Astrocyte of the spinal cord (primary cell): ENCODE data around the gene TMEM94.

Experiments used
- DNase-seq: peaks from one replicate; pipeline ENCODE4 v3.0.0; 2011; ENCODE audit warnings: low read depth, low spot score
- H3K4me3 ChIP-seq: 2 replicates; pipeline ENCODE4 v1.5.1; 2011; ENCODE audit warnings: low read depth, mild to moderate bottlenecking, low read length, moderate library complexity
- in situ Hi-C: cut with HindIII; loops from 2 replicates; pipeline ENCODE4 v1.10.0; 2017; ENCODE audit warnings: low sequenced_read_pairs
- TF ChIP-seq, protein P1 (sequence below): IDR thresholded peaks from 2 replicates; pipeline ENCODE4 v1.5.1; 2012; ENCODE audit warnings: low read depth, mild to moderate bottlenecking, low read length, inconsistent platforms

Gene TMEM94

DNA sequence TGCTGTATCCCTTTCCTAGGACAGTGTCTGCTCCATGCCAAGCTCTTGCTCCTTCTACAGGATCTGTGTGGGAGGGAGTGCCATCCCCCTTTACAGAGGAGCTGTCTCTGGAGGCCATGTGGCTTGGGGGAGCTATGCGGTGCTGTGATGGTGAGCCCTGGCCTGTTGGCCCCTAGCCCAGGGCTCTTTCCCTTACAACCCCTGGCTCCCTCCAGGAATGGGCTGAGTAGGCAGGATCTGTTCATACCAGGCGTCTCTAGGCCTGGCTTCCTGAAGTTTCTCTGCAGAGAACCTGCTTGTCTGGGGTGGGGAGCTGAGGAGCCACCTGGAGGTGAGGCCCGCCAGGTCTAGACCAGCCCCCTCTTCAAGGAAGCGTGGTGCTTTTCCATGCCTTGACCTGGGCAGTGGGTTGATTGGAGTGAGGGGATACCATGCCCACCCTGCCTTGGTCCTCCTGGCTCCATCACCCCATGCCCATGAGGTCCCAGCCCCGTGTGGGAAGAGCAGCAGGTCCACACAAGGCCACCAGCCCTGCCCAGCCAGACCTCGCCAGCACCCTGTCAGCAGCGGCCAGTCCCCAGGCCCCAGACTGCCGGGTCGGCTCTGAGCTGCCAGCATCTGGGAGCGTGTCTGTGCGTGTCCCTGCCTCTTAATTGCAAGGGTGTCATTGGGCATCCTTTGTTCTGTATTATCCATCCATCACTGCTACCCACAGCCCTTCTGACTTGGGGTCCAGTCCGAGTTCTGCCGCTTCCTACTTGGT is 83.7 kb downstream of the TMEM94 start:
- no peak overlapping the region for H3K4me3 ChIP-seq
- in situ Hi-C loops, result no loop called here
- TF ChIP-seq, protein P1, sequence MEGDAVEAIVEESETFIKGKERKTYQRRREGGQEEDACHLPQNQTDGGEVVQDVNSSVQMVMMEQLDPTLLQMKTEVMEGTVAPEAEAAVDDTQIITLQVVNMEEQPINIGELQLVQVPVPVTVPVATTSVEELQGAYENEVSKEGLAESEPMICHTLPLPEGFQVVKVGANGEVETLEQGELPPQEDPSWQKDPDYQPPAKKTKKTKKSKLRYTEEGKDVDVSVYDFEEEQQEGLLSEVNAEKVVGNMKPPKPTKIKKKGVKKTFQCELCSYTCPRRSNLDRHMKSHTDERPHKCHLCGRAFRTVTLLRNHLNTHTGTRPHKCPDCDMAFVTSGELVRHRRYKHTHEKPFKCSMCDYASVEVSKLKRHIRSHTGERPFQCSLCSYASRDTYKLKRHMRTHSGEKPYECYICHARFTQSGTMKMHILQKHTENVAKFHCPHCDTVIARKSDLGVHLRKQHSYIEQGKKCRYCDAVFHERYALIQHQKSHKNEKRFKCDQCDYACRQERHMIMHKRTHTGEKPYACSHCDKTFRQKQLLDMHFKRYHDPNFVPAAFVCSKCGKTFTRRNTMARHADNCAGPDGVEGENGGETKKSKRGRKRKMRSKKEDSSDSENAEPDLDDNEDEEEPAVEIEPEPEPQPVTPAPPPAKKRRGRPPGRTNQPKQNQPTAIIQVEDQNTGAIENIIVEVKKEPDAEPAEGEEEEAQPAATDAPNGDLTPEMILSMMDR, result no peak
- no peak for DNase-seq

DNA sequence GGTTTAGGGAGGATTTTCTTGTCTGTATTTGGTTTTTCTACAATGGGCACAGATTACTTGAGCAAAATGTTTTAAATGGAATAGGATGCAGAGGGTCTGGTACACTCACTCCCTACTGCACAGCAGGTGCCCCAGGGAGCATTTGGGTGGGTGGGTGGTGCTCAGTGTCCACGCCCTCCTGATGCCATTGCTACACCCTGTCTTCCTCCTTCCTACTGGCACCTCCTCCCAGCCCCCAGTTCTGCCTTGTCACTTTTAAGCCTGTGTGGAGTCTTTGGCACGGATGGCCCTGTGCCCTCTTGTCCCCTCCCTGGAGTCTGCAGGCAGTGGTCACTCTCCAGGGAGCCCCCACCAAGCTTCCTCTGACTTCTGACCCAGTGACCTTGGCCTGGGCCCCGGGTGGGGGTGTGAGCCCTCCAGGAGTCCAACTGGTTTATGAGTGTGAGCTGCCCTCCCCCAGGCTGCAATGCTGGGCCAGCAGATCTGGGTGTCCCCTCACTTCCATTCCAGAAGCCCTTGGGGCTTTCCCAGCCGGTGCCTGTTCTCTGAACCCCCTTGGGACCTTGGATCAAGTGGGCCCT is 84.6 kb downstream of the TMEM94 start:
- TF ChIP-seq, protein P1, result no peak
- DNase-seq, result no peak
- H3K4me3 ChIP-seq, result no peak overlapping the region
- in situ Hi-C loops, result no loop called here

DNA sequence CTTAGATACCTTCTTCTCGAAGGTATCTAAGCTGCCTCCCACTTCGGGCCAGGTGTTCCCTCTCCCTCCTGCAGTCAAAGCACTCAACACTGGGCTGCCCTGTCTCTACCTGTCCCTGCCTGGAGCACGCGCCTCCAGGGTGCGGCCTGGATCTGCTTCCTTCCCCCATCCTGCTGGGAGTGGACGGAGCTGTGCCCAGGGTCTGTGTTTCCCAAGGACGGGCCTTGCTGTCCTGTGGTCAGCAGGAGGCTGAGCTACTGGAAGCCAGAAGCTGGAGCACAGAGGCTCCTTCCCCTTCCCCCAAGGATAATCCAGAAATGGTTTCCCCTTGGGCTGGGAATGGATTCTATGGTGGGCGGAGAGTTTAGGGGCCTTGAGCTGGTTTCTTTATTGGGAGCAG is 85.8 kb downstream of the TMEM94 start:
- TF ChIP-seq, protein P1, result no peak
- in situ Hi-C loops, result no loop called here
- no peak overlapping the region for H3K4me3 ChIP-seq
- DNase-seq, result no peak

DNA sequence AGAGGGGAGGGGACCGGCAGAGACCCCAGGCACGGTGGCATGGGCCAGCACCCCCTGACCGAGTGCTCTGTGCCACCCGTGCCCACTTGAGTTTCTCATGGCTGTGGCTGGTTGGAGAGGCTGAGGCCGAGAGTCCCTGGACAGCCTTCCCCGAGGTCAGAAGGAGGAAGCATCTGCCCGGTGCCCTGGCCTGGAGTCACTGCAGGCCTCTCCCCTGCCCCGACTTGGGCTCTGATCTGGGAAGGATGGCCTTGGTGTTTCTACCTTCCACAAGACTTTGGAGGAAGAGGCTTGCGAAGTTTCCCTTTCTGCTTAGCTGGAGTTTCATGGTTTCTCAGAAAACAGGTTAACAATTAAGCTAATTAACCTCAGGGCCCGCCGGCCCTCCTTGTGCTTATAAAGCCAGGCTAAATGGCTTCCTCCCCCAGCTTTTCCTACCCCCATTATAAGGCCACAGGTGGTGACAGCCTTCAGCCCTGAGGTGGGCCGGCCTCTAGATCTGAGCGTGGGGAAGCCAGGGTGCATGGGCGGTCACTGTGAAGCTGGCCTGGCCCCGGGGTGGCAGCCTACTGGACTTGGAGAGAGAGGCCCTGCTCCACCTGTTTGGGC is 86.4 kb downstream of the TMEM94 start:
- in situ Hi-C loops, result no loop called here
- H3K4me3 ChIP-seq, result no peak overlapping the region
- DNase-seq, result no peak
- TF ChIP-seq, protein P1, result no peak

DNA sequence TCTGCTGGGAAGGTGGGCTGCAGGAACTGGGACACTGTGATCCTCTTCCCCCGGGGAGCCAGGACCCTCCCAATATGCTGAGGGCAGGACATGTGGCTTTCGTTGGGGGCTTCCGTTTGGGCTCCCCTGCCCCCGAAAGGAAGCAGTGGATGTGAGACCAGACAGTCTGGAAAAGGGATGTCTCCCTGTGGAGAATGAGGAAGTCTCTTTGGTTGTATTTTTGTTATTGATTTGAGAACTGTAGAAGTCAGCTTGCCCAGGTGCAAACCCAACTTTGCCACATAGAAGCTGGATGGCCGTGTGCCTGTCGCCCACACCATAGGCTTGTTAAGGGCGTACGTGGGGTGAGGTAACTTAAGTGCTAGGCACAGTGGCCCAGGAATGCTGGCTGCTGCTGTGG is 87.8 kb downstream of the TMEM94 start:
- no peak for DNase-seq
- in situ Hi-C loops, result no loop called here
- TF ChIP-seq, protein P1, result no peak
- H3K4me3 ChIP-seq, result no peak overlapping the region

DNA sequence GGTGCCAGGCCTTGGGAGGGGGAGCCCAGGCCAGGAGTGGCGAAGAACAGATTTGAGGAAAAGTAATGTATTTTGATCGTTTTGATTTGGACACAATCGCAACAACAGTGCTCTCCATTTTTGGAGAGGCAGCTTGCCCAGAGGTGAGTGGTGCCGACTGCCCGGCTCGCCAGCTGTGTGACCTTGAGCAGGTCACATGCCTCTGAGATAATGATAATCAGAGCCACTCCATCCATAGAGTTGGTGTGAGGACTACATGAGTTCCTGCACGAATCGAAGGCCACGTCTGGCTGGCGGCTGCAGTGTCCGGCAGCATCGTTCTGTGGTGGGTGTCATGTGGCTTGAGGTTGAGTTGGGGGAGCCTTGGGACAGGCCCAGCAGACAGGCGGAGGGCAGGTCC is 89.7 kb downstream of the TMEM94 start:
- DNase-seq, result no peak
- H3K4me3 ChIP-seq, result no peak overlapping the region
- TF ChIP-seq, protein P1, result no peak
- in situ Hi-C loops, result no loop called here
